ENCODE results near the gene APBA3.

DNA sequence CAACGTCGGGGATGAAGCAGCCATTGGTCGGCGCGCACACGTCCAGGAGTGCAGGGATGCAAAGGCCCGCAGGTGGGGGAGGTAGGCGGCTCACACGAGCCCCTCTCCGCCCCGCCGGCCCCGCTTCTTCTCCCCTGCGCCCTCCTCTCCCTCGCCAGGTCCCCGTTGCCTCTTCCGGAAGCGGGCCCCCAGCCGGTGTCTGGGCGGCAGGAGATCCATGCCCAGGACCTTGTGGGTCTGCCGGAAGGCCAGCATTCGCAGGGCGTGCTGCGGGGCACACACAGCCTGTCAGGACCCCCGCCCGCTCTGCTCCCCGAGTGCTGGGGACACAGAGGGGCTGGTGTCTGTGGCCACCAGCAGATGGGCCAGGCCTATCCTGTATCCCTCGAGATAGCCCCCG lies 44.4 kb upstream of the APBA3 start:
- TF ChIP-seq POLR2A (IDR thresholded peaks at IDR 0.05): no peak
- TF ChIP-seq, protein P1, sequence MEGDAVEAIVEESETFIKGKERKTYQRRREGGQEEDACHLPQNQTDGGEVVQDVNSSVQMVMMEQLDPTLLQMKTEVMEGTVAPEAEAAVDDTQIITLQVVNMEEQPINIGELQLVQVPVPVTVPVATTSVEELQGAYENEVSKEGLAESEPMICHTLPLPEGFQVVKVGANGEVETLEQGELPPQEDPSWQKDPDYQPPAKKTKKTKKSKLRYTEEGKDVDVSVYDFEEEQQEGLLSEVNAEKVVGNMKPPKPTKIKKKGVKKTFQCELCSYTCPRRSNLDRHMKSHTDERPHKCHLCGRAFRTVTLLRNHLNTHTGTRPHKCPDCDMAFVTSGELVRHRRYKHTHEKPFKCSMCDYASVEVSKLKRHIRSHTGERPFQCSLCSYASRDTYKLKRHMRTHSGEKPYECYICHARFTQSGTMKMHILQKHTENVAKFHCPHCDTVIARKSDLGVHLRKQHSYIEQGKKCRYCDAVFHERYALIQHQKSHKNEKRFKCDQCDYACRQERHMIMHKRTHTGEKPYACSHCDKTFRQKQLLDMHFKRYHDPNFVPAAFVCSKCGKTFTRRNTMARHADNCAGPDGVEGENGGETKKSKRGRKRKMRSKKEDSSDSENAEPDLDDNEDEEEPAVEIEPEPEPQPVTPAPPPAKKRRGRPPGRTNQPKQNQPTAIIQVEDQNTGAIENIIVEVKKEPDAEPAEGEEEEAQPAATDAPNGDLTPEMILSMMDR (IDR thresholded peaks at IDR 0.05): no peak
- TF ChIP-seq POLR2AphosphoS5 (IDR thresholded peaks at IDR 0.05): no peak
- TF ChIP-seq EP300 (IDR thresholded peaks at IDR 0.05): no peak
